Suppressor macrophage treated with lipopolysaccharide for 4 hours (primary cell): ENCODE data around the gene SDCCAG8.
A peak's percentile ranks its signal among the peaks of the same experiment; 100 is the strongest.

Experiments used
- DNase-seq: peaks from one replicate; pipeline ENCODE4 v3.0.0-alpha.2; 2020

Gene SDCCAG8

DNA sequence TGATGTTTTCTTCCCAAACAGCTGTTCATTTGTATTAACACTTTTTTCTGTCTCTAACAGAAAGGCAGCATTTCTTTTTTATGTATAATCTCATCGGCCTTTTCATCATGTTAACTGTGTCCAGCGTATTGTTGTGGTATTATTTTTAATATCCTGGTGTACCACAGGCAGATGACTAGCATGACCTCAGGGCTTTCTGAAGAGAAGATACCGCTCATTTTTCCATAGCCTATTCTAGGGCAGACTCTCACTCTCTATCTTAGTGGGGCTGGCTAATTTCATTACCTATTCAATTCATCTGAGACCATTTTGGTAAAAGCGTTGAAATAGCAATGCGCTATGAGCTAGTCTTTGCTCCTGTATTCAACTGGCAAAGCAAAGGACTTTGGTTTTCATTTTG is 209.9 kb downstream of the SDCCAG8 start:
- no peak for DNase-seq

DNA sequence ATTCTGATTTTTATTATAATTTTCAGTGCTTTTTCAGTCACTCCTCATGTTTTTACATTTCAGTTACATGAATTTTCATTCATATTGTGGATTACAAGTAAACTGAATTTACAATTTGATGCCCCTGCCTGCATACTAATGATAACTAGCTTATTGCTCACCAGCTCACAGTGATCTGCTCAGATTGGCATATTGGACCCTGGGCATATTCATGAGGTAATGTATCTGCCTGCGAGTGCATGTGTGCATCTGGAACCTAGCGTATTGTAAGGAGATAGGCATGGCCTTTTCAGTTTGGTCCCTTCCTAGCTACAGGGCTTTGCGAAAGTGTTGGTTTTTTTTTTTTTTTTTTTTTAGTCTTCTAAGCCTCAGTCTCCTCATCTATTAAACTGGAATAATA is 213.7 kb downstream of the SDCCAG8 start:
- no peak for DNase-seq

- no peak for DNase-seq
Observed at GRCh38 chr1:243470502-243470901, 214.7 kb downstream of the SDCCAG8 start.

- DNase-seq, result peak; percentile 58
Observed at GRCh38 chr1:243471026-243471685, 215.3 kb downstream of the SDCCAG8 start.

DNA sequence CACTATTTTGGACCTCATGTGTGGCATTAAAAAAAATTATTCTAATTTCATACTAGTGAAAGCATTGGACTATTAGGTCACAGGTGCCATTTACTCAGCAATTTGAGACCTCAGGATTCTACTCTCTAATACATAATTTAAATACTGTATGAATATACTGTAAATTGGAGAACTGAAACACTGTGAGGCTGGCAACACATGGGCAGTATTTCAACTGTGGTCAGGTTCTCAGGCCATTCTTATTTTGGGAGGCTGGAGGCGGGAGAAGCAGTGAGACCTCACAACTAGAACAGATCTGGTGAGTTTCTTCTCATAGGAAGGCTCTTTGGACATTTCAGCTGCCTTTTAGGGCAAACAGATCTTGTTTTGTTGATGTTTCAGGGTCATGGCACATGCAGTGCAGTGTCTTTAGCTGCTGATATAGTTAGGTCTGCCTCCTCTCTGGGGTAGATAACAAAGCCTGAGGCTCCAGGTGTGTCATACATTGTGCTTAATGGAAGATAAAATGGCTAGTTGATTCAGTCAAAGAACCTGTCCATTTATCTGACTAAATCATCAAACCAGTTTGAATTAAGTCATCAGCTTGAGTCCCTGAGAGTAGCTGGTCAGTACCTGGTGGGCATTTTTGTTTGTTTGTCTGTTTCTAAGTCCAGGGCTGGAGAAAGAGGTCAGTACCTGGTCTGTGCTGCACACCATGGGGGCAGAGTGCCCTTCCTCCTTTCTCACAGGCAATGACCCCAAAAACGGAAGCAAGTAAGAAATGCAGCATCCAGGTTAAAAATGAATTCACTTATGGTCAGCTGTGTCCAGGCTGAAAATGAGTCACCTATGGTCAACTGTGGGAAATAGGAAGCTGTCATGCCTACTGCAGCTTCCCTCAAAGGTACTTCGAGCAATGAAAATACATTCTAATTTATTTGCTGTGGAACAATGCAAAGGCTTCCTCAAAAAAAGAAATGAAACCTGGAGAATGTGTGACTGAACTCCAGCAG is 216.2 kb downstream of the SDCCAG8 start:
- peak; percentile 74 for DNase-seq

GRCh38 chr1:243473227-243474135 is 217.6 kb downstream of the SDCCAG8 start:
- DNase-seq, result peak; percentile 55

- DNase-seq, result no peak
Observed at GRCh38 chr1:243474136-243474881, 218.5 kb downstream of the SDCCAG8 start.

GRCh38 chr1:243474906-243475305 is 219.1 kb downstream of the SDCCAG8 start:
- no peak for DNase-seq

DNA sequence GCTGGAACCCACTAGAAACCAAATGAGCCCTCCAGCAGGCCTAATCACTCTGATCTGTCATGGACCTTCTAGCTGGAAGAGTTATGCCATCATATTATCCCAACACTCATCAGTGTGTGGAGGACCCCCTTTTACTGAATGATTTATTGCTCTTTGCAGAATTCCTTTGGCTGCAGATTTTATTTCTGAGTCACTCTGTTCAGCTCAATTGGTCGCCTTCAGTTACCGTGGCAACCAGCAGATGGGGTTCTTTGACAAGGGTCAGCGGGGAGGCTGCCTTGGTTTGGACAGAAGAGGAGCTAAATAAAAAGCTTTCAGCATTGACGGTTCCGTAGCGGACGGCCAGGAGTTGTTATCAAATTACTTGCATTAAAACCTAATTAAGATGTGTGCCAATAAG is 220.1 kb downstream of the SDCCAG8 start:
- DNase-seq, result no peak

- DNase-seq, result peak; percentile 86
Observed at GRCh38 chr1:243477731-243478290, 222.0 kb downstream of the SDCCAG8 start.

DNA sequence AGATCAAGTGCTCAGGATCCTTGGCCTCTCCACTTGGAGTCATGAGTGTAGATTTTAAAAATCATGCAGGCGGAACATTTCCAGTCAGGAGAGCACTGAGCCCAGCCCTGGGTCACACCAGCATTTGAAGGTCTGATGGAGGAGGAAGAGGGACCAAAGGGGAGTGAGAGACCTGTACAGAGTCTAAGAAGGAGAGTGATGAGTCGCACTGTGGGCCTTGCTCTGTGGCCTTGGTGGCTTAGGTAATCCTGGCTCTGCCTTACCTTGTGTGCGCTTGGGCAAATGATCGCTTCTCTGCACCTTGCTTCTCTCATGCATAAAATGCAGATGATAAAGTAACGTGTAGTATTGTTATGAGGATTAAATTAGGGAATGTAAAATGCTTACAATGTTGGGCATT is 225.3 kb downstream of the SDCCAG8 start:
- no peak for DNase-seq

GRCh38 chr1:243482141-243483022 is 226.5 kb downstream of the SDCCAG8 start:
- peak; percentile 17 for DNase-seq

DNA sequence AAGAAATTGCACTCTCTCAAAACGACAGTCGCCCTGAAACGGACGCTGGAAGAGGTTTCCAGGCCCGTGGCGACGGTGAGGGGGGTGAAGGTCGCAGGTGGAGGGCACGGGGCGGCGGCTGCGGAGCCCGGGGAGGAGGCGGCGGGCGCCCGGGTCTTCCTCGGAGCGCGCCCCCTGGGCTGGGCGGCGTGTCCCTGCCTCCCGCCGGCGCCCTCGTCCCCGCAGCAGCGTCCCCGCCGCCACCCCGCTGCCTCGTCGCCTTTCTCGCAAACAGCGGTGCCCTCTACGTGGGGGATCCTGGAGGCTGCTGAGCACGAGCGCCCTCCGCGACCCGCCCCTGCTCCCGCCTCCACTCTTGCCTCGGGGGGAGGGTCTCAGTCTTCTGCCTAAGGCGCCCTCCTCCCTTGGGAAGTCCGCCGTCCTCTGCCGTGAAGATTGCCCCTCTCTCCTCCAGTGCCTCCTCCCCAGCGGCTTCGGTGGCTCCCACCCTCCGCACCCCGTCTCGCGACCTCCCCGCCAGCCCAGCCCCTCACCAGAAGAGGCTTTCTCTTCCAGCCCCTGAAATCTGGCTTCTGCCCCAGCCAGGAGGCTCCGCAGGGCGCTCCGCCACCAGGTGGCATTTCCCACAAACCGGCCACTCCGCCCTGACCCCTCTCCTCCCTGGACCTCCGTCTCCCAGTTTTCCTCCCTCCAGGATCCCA is 227.4 kb downstream of the SDCCAG8 start:
- DNase-seq, result no peak

DNA sequence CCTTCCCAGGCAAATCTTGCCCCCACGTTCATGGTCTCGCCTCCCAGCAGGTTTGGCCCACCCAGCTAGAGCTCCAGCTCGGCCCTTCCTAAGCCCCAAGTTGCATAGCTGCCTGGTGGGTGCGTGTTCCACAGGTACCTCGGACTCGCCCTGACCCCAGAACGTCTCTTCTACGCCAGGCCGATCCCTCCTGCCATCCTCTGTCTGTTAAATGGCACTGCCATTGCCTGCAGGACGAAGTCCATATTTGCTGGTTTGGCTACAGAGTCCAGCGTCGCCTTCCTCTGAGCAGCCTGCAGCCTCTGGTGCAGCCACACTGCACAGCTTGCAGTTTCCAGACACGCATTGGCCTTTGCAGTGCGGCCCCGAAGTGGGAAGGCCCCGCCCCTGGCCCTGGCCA is 228.1 kb downstream of the SDCCAG8 start:
- no peak for DNase-seq

DNA sequence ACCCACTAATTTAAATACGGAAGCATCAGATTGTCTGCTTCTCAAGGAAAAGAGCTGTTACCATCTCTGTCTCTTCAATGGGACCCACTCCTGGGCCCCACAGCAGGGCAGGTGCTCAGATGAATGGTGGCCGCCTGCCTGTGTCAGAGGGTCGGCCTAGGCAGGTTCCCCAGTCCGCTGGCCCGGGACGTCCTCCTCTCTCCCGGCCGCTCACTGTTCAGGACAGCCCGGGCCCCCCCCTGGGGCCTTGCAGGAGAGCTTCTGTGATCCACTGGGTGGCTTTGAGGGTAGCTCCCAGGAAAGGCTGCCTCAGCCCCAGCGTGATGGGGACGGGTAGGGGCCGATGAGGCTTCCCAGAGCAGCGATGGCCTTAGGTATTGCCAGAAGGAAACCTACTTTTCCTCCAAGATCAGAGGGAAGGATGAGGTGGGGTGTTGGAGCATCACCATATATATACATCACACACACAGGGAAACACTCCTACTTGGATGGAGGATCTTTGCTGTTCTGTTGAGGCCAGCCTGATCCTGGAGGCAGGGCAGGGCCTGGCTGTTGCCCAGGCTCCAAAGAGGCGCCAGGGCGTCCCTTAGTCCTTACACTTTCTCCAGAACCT is 231.3 kb downstream of the SDCCAG8 start:
- DNase-seq, result no peak

- no peak for DNase-seq
Observed at GRCh38 chr1:243487649-243488227, 231.9 kb downstream of the SDCCAG8 start.

- DNase-seq, result no peak
Observed at GRCh38 chr1:243488459-243489157, 232.8 kb downstream of the SDCCAG8 start.

GRCh38 chr1:243489158-243489527 is 233.3 kb downstream of the SDCCAG8 start:
- DNase-seq, result no peak
